AG04449 (cell line): ENCODE data around the gene RAD51B.

Experiments
- CTCF ChIA-PET: fragments of 350-600 bp; formaldehyde crosslinking; extraction: SDS; loops from one replicate; lab custom pipeline; 2021; ENCODE audit warnings: antibody characterized with exemption; lab: Yijun Ruan, JAX
- POLR2A ChIA-PET: fragments of 400-600, 350-600 bp; formaldehyde crosslinking; extraction: SDS; loops from one replicate; lab custom pipeline; 2020; ENCODE audit warnings: antibody characterized with exemption, inconsistent platforms; lab: Yijun Ruan, JAX
- DNase-seq: peaks from one replicate; pipeline ENCODE4 v3.0.0-alpha.2; 2010; ENCODE audit warnings: low read depth, low spot score
- H3K4me3 ChIP-seq: 2 replicates; pipeline ENCODE4 v1.5.1; 2011; ENCODE audit warnings: low read depth, mild to moderate bottlenecking, control low read depth, low read length
- CTCF ChIP-seq: IDR thresholded peaks from one replicate; pipeline ENCODE4 v1.5.1; 2011; ENCODE audit warnings: mild to moderate bottlenecking, moderate library complexity, low read length, control low read depth, inconsistent platforms; ENCODE audit not compliant: insufficient read depth; ENCODE audit errors: missing control alignments

RAD51B gene

GRCh38 chr14:68702578-68702977 is 883.0 kb downstream of the RAD51B start:
- TF ChIP-seq CTCF, result no peak
- no peak overlapping the region for H3K4me3 ChIP-seq
- ChIA-PET CTCF (interaction anchor here (0.7 to 1.1 kb wide), 2 partner anchors 13 to 112 kb away, joined by 3 to 4 read pairs; no protein-coding TSS in a partner anchor), POLR2A (interaction anchor here (0.6 to 1.2 kb wide), 2 partner anchors 85 to 123 kb away, joined by 3 to 4 read pairs; no protein-coding TSS in a partner anchor)
- no peak for DNase-seq

GRCh38 chr14:68703093-68703492 is 883.5 kb downstream of the RAD51B start:
- CTCF ChIA-PET, result interaction anchor here (0.7 to 1.1 kb wide), 2 partner anchors 12 to 112 kb away, joined by 3 to 4 read pairs; no protein-coding TSS in a partner anchor
- no peak for DNase-seq

GRCh38 chr14:68704736-68705720 is 885.4 kb downstream of the RAD51B start:
- POLR2A ChIA-PET, result no interaction called here
- no peak overlapping the region for H3K4me3 ChIP-seq
- no peak for TF ChIP-seq CTCF
- no peak for DNase-seq
- CTCF ChIA-PET, result interaction anchor here (0.6 kb wide), 1 partner anchor 324 kb away, joined by 3 read pairs; no protein-coding TSS in a partner anchor

More at GRCh38 chr14:68703093-68703492, 883.5 kb downstream of the RAD51B start:
- no peak overlapping the region for H3K4me3 ChIP-seq
- POLR2A ChIA-PET, result interaction anchor here (1.2 kb wide), 1 partner anchor 85 kb away, joined by 4 read pairs; no protein-coding TSS in a partner anchor
- TF ChIP-seq CTCF, result no peak

GRCh38 chr14:68705741-68706283 is 886.2 kb downstream of the RAD51B start:
- ChIA-PET POLR2A (no interaction called here), CTCF (interaction anchor here (0.6 kb wide), 1 partner anchor 325 kb away, joined by 3 read pairs; no protein-coding TSS in a partner anchor)
- no peak overlapping the region for H3K4me3 ChIP-seq
- no peak for TF ChIP-seq CTCF
- DNase-seq, result no peak

GRCh38 chr14:68707482-68707881 is 887.9 kb downstream of the RAD51B start:
- POLR2A ChIA-PET, result no interaction called here
- CTCF ChIA-PET, result interaction anchor here (1.0 kb wide), 1 partner anchor 11 kb away, joined by 4 read pairs; no protein-coding TSS in a partner anchor
- TF ChIP-seq CTCF, result no peak
- DNase-seq, result no peak
- H3K4me3 ChIP-seq, result no peak overlapping the region

- no peak overlapping the region for H3K4me3 ChIP-seq
- no peak for DNase-seq
- POLR2A ChIA-PET, result no interaction called here
- CTCF ChIA-PET, result no interaction called here
- TF ChIP-seq CTCF, result no peak
These were observed 888.8 kb downstream of the RAD51B start for GRCh38 chr14:68708343-68708742.
